NCI-H748 treated with DMSO at 0.1 percent for 48 hours (cell line): ENCODE data around the gene DGKG.

Experiments used
- DNase-seq: peaks from one replicate; lab custom pipeline; 2025; lab: John Stamatoyannopoulos, UW

The DGKG gene

GRCh38 chr3:186137051-186137685, 224.9 kb downstream of the DGKG start:
- no peak for DNase-seq

- no peak for DNase-seq
These were observed 228.1 kb downstream of the DGKG start for GRCh38 chr3:186133980-186134379.

GRCh38 chr3:186132487-186132886, 229.5 kb downstream of the DGKG start:
- DNase-seq: no peak

- no peak for DNase-seq
These were observed 232.8 kb downstream of the DGKG start for GRCh38 chr3:186129206-186129605.

GRCh38 chr3:186128158-186128557, 233.9 kb downstream of the DGKG start:
- DNase-seq: no peak

- no peak for DNase-seq
These were observed 234.6 kb downstream of the DGKG start for GRCh38 chr3:186127463-186127862.

DNA sequence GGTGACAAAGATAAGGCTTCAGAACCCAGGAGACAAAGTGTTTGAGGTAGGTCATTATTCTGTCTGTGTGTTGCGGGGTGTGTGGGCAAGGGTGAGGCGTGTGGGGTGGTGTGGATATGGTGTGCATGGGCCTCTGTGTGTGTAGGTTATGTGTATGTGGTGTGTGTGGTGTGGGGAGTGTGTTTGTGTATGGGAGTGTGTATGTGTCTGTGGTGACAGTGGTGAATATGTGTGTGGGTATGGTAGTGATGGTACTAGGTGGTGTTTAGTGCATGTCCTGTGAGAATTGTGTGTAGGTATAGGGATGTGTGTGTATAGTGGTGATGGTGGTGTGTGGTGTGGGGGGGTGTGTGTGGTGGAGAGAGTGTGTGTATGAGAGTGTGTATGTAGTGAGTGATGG, 236.9 kb downstream of the DGKG start:
- no peak for DNase-seq

DNA sequence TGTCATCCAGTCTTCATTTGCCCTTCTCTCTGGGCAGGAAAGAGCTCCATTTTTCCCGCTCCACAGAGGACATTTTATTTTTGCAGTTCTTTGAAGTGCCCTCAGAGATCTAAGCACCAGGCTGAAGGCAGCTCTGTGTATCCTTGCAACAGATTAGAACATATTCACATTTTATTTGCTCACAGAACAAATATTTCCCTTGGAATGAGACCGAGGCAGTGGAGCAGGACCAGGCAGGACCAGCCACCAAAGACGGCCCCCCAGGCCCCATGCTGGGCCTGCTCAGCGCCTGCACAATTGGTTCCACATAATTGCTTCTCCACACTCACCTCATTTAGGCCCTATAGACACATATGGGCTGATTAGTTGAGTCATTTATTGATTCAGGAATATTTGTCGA, 237.4 kb downstream of the DGKG start:
- no peak for DNase-seq

GRCh38 chr3:186123012-186123411, 239.0 kb downstream of the DGKG start:
- no peak for DNase-seq

DNA sequence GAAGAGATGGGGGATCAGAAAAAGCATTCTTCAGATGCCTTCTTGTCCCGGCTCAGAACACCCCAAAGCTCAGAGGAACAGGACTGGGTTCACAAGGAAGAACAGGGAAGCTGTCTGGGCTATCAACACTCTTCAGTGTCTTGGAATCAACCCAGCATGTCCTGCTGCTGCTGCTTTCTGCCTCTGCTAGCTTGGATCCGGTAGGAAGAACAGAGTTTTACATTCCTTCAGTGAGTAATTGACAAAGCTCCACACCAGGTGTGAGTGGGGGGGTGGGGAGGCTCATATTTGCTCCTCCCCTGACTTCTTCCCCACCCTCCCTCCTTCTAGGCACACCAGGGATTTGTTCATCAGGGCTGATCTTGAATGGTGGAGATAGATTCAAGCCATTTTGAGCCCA, 240.1 kb downstream of the DGKG start:
- no peak for DNase-seq

- no peak for DNase-seq
These were observed 240.8 kb downstream of the DGKG start for GRCh38 chr3:186121278-186121677.

DNA sequence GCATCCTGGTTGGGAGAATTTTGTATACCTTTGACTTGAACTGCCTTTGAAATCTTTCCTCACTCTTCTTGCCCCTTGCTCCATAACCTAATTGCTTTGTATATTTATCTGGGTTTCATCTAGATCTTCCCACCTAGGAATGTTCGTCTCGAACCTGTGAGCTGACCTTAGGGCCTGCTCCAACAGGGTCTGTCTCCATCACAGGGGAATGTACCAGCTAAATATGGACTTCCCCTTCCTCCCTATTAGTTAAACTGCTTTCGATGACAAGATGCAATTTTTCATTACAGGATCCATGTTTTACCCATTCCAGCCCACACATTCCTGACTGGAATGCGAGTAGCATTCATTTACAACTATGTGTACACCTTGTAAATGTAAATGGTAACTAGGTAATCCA, 242.5 kb downstream of the DGKG start:
- no peak for DNase-seq

DNA sequence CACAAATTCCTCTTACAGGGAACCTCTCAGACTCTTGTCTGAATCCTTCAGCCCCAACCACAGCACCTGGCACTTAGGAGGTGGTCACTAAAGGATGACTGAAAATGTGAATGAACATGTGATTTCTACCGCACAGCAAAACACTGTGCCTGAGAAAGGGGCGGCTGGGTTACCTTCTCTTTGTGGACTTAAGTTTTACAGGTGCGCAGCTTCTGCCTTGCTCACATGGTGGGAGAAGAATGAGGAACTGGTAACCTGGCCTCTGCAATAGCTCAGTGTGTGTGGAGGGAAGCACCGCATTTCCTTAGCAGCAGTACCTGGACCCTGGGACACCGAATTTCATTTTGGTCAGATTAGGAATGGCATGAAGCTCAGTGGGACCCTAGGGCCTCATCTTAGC, 243.3 kb downstream of the DGKG start:
- DNase-seq: no peak

DNA sequence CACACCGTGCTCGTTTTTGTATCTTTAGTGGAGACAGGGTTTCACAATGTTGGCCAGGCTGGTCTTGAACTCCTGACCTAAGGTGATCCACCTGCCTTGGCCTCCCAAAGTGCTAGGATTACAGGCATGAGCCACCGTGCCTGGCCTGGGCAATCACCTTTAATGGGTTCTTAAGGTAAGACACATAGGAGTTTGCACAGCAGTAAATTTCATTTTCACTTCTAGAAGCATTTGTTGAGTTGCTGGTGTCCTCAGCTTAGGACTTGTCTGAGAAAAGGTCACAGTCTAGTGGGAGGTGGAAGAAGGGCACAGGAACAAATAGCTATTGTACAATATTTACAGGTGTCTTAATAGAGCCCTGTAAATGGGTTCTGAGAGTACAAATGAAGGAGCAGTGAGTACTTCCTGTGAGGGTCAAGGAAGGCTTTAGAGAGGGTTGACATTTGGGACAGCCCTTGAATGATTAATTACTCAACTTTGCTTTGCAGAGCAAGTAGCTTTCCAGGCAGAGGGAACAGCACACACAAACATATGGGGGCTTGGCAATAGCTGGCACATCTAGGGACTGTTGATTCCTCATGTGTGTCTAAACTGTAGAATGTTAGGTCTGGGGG, 244.4 kb downstream of the DGKG start:
- DNase-seq: no peak

- DNase-seq: no peak
These were observed 246.6 kb downstream of the DGKG start for GRCh38 chr3:186115239-186115996.

- DNase-seq: no peak
These were observed 250.8 kb downstream of the DGKG start for GRCh38 chr3:186110975-186111974.

DNA sequence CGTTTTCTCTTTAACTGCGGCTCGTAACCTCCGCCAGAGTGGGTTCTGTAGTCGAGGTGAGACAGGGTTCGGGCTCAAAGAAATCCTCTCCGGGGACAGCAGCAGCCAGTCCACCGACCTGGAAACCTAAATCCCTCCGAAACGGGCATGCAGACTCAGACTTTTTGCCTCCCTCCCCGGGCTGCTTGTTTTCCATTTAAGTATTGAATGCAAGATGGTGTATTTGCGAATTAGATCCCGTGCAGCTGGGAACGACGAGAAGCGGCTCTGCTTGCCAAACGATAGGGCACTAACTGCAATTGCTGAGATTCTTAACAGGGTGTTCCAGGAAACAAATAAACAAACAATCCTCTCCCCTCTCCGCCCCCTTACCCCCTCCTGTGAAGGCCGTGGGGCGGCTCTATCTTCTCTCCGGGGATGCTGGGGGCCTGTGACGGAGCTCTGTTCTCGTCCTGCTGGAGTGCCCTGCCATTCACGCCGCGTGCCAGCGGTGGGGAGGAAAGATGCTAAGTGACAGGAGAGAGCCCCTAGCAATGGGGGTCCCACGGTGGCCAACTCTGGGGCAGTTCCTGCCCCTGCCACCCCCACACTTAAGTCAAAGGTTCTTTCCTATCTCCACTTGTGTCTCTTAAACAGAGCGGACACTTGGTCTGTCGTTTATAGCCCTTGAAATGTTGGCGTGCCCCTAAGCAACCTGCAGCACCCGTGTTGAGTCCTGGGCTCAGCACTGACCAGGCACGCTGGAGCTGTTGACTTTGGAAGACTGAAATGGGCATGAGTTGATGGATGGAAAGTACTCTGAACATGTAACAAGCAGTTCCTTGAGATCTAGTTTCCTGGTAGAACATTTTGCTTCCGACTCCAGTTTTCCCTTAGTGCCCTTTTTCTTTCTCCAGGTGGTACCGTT, 251.9 kb downstream of the DGKG start:
- no peak for DNase-seq

GRCh38 chr3:186108941-186109865, 252.8 kb downstream of the DGKG start, which contains the start of gene ETV5:
TSS of gene ETV5 (minus strand) at chr3:186109089. CDS start at chr3:186105868, 3,221 bp downstream.
- peak; percentile 85 for DNase-seq

DNA sequence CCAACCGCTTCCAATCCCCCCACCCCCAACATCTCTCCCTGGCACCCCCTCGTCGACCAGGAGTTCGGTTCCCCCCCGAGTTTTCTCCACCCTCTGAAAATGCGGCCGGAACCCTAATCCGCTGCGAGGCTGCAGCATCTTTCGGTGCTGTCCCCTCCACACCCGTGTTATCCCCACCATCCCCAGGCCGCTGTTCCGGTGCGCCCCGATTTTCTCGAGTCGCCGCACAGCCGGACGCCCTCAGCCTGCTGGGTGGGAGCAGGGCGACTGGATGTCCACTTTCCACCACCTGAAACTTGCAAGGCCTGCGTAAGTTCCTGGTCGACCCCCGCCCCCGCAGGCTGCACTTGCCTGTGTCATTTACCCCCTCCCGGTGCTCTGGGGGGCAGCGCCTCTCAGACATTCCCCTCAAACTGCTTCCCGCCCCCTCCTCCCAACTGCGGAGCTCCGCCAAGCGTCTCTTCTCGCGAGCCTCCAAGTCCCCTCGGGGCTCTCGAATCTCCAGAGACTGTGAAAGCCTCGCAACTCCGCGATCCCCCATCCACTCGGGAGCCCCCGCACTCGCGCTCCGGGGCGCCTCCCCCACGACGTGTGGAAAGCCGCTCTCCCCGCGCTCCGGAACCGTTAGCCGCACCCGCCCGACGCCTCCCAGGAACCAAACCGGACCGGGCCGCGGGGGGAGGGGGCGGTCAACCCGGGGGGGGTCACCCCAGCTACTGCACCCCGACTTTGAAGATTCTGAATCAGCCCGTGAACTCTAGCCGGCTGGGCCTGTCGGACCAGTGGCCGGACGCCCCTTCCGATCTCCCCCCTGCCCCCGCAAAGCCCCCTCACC, 253.7 kb downstream of the DGKG start:
- no peak for DNase-seq
